Tibial nerve (tissue), 4 donors: ENCODE results near the gene LCN12. TPM values are rescaled to one million over a fixed set of nuclear protein-coding genes. Genes with fewer than 3 reads are reported as not detected.

Experiments used
- DNase-seq, 2 donors: peaks; one replicate each; pipeline ENCODE4 v3.0.0-alpha.2; 2019; ENCODE audit warnings: low spot score in 2 of 2
- H3K27ac ChIP-seq, 4 donors: fragments of 200-600 bp; sonication (generic) in 3 of 4; one replicate each; pipeline ENCODE4 v1.5.1; 2017 to 2019; ENCODE audit warnings: mild to moderate bottlenecking in 1 of 4
- H3K27me3 ChIP-seq, 2 donors: fragments of 200-600 bp; sonication (generic) in 1 of 2; one replicate each; pipeline versions ENCODE4 v1.5.1 to v1.6.0; 2017 to 2019
- H3K36me3 ChIP-seq, 3 donors: fragments of 200-600 bp; sonication (generic); one replicate each; pipeline ENCODE4 v1.5.1; 2018 to 2019
- H3K4me1 ChIP-seq, 4 donors: fragments of 200-600 bp; sonication (generic) in 3 of 4; one replicate each; pipeline ENCODE4 v1.5.1; 2017 to 2019
- H3K4me3 ChIP-seq, 4 donors: fragments of 200-600 bp; sonication (generic) in 3 of 4; one replicate each; pipeline ENCODE4 v1.5.1; 2017 to 2019; ENCODE audit warnings: mild to moderate bottlenecking in 1 of 4, moderate library complexity in 1 of 4
- H3K9me3 ChIP-seq, 4 donors: fragments of 200-600 bp; sonication (generic) in 3 of 4; one replicate each; pipeline ENCODE4 v1.5.1; 2017 to 2019
- CTCF ChIP-seq, 5 experiments: fragments of 200-600 bp in 3 of 5; fragments of 450-650 bp in 2 of 5; sonication (generic) in 3 of 5; IDR thresholded peaks; one replicate each; pipeline ENCODE4 v1.5.1; 2016 to 2019; ENCODE audit warnings: antibody characterized with exemption in 5 of 5, mild to moderate bottlenecking in 3 of 5, moderate library complexity in 2 of 5
- EP300 ChIP-seq, 2 donors: sonication (generic); formaldehyde crosslinking; IDR thresholded peaks; one replicate each; pipeline ENCODE4 v1.6.1; 2017; ENCODE audit warnings: antibody characterized with exemption in 2 of 2, mild to moderate bottlenecking in 1 of 2
- POLR2A ChIP-seq, 2 donors: fragments of 450-650 bp; IDR thresholded peaks; one replicate each; pipeline ENCODE4 v1.6.1; 2017; ENCODE audit warnings: antibody characterized with exemption in 2 of 2, mild to moderate bottlenecking in 2 of 2, moderate library complexity in 2 of 2
- WGBS, 2 donors: methylation state at CpG; one replicate each; pipeline ENCODE4 v1.1.5; 2018; 5-methylcytosine and 5-hydroxymethylcytosine counted together
- total RNA-seq, 4 donors: library from RNA; depleted of rRNA; stranded (reverse); fragments of >200 nt; gene quantifications; one replicate each; pipeline ENCODE4 v1.1.0, GENCODE V29; 2016

Gene LCN12
- total RNA-seq, 4 donors from 2014 or later: 2.4 to 16.8 (median 7.8) TPM

- peak overlapping the region in 3 of 4 donors; percentile 66 to 93 (median 92) for H3K4me3 ChIP-seq
- DNase-seq: peak in 1 of 2 donors; percentile 13
- H3K27me3 ChIP-seq: no peaks in the 10 kb centered on the region
- H3K9me3 ChIP-seq: no peaks in the 10 kb centered on the region
- peak overlapping the region in 1 of 4 donors; percentile 91 for H3K27ac ChIP-seq
- H3K4me1 ChIP-seq: peaks cover 0 to 60% (median 27%) of the 10 kb centered on the region in 4 donors
- peaks cover 4 to 47% (median 29%) of the 10 kb centered on the region in 3 donors for H3K36me3 ChIP-seq
- WGBS, 2 donors: 90 to 91% methylated on average over 12 to 16 of the region's 16 CpGs
- TF ChIP-seq POLR2A (IDR thresholded peaks at IDR 0.05): no peak
- no peak for TF ChIP-seq EP300 (IDR thresholded peaks at IDR 0.05)
- TF ChIP-seq CTCF (IDR thresholded peaks at IDR 0.05): no peak
Observed at GRCh38 chr9:136942881-136943230, 9.2 kb upstream of the LCN12 start.

DNA sequence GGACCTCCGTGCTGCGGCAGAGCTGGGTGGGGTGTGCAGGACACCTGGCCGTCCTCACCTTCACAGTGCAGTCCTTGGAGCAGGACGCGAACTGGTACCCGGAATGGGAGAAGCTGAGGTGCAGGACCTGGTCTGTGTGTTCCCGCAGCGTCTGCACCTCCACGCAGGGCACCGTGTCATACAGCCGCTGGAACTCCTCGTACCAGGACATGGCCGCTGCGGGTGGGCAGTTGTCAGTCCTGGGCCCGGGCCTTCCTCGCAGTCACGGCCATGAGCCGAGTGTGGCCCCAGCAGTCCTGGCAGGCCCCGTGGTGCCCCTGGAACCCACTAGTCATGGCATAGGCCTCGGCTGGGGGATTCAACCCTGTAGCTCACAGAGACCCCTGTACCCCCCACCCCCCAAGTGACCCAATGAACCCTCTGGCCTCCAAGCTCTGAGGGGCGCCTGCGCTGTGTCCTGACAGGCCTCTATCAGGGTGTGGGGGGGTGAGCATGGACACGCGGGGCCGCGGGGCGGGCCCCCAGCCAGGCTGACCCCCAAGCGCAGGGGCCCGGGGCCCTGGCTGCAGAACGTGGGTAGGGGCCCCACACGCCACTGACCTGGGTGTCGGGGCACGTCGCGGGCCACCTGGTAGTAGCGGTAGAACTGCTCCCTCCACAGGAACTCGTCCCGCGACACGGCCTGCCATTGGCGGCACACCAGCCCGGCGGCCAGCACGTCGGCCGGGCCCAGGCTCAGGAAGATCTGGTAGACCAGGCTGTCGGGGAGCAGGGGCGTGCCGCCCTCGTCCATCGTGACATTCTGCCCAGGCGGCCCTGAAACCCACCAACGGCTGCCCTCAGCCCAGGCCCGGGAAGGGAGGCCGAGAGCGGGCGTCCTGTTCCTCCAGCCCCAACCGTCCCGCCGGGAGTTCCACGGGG is 8.5 kb upstream of the LCN12 start:
- 33 to 37% methylated on average over 26 to 37 of the region's 61 CpGs for WGBS, 2 donors
- peaks cover 4 to 45% (median 29%) of the 10 kb centered on the region in 3 donors for H3K36me3 ChIP-seq
- H3K27me3 ChIP-seq: no peaks in the 10 kb centered on the region
- peak overlapping the region; percentile 78 to 91 (median 86) for H3K27ac ChIP-seq
- H3K9me3 ChIP-seq: no peaks in the 10 kb centered on the region
- peak overlapping the region; percentile 66 to 97 (median 92) for H3K4me3 ChIP-seq
- peaks cover 0 to 67% (median 34%) of the 10 kb centered on the region in 4 donors for H3K4me1 ChIP-seq
- TF ChIP-seq POLR2A (IDR thresholded peaks at IDR 0.05): no peak
- TF ChIP-seq EP300 (IDR thresholded peaks at IDR 0.05): no peak
- no peak for TF ChIP-seq CTCF (IDR thresholded peaks at IDR 0.05)
- peak in 1 of 2 donors; percentile 14 for DNase-seq

DNA sequence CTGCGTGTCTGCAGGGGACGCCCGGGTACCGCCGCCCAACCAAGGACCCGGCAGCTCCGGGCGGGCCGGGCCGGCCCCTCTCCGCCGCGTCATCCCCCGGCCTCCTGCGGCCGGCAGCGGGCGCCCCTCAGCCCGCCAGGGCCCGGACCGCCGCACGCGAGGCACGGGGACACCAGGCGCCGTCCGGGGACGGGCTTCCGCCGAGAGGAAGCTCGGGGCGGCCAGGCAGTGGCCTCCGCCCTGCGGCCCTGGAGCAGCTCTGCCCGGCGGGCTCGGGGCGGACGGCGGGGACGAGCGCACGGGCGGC is 7.9 kb upstream of the LCN12 start:
- Histone ChIP-seq H3K9me3 (no peaks in the 10 kb centered on the region), H3K27ac (peak overlapping the region; percentile 78 to 91 (median 86)), H3K27me3 (no peaks in the 10 kb centered on the region), H3K4me1 (peaks cover 0 to 73% (median 37%) of the 10 kb centered on the region in 4 donors), H3K4me3 (peak overlapping the region; percentile 66 to 97 (median 92)), H3K36me3 (peaks cover 4 to 43% (median 29%) of the 10 kb centered on the region in 3 donors)
- DNase-seq: peak in 1 of 2 donors; percentile 14
- no peak for TF ChIP-seq EP300 (IDR thresholded peaks at IDR 0.05)
- TF ChIP-seq POLR2A (IDR thresholded peaks at IDR 0.05): no peak
- WGBS, 2 donors: 0% methylated on average over 6 of the region's 45 CpGs; no CpG with 5 or more reads in 1 of the 2 donors

DNA sequence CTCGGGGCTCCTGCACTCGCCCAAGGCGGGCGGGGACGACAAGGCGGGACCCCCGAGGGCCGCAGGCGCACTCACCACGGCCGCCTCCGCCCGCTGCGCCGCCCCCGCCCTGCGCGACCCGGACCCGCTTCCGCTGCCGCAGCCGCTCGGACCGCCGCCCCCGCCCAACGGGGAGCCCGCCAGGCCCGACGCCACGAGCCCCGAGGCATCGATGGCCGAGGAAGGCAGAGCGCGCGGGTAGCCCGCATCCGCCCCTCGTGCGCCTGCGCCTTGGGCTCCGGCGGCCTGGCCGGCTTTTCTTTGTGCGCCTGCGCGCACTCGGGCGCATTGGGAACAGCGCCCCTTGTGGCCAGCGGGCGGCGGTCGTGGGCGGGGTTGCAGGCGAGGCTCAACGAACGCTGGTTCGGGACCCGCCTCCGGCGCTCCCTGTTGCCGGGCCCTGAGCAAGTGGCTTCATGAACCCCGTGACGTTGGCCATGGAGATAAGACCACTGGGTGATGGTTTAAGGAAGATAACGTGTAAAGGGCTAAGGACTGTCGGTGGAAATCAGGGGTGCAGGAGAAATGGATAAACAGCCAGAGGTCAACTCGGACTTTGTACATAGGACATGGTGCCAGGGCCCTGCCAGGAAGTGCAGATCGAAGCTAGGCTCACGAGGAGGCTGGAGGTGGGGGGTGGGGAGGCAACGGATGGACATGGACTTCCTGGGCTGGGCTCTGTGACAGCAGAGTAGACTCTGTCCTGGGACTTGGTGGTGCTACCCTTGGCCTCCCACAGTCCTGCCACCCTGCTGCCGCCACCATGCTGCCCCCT is 7.3 kb upstream of the LCN12 start, which contains the start of the genes C8G and FBXW5:
C8G (plus strand) TSS at position 725 of the 814 bp plus-strand sequence; CDS start at position 803, 78 bp downstream.
FBXW5 (minus strand) TSS at position 220 of the 814 bp plus-strand sequence. CDS start 655 bp downstream, outside the sequence.
- Histone ChIP-seq H3K4me3 (peak within 1 kb of the TSS; percentile 66 to 97 (median 92)), H3K27ac (peak within 1 kb of the TSS; percentile 78 to 91 (median 86)), H3K9me3 (no peaks in the 10 kb centered on the region), H3K27me3 (no peaks in the 10 kb centered on the region), H3K4me1 (peaks cover 0 to 78% (median 41%) of the 10 kb centered on the region in 4 donors), H3K36me3 (peaks cover 4 to 37% (median 29%) of the 10 kb centered on the region in 3 donors)
- WGBS, 2 donors: 8 to 11% methylated on average over 32 to 45 of the region's 74 CpGs
- TF ChIP-seq CTCF (IDR thresholded peaks at IDR 0.05) (peak; percentile 99 to 100 (median 99)), EP300 (IDR thresholded peaks at IDR 0.05) (peak; percentile 69 to 71), POLR2A (IDR thresholded peaks at IDR 0.05) (peak in 1 of 2 donors; percentile 76)
- peak; percentile 76 to 83 for DNase-seq
